ENCODE measurements around the gene TM6SF1. TPM values are rescaled to one million over a fixed set of nuclear protein-coding genes. Genes with fewer than 3 reads are reported as not detected.
"Not testable (repeated sequence)": the region's sequence is repeated elsewhere in the genome, so short reads cannot be mapped to it uniquely, and the experiment has no call there.

Gene TM6SF1
- polyA plus RNA-seq, 4 donors, result 1.5 to 2.7 (median 2.2) TPM

DNA sequence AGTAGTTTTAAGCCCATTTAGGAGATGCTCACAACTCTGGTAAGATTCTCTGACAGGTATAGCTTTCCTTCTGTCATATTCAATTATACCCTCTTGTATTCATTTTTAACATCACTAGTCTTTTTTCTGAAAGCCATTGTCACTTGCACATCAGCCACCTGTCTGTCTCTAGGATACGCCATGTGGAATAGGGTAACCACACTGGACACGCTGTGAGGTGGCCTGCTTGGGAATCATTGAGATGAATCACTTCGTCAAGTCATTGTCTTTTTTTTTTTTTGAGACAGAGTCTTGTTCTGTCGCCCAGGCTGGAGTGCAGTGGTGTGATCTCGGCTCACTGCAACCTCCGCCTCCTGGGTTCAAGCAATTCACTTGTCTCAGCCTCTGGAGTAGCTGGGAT, 7.4 kb downstream of the TM6SF1 start:
- DNase-seq (ENCODE audit: low read depth in 4 of 4, low spot score in 2 of 4), result no peak

- no peak for DNase-seq (ENCODE audit: low read depth in 4 of 4, low spot score in 2 of 4)
Measured at GRCh38 chr15:83115410-83115809, 8.0 kb downstream of the TM6SF1 start.

- DNase-seq (ENCODE audit: low read depth in 4 of 4, low spot score in 2 of 4), result no peak
Measured at GRCh38 chr15:83115831-83116565, 8.6 kb downstream of the TM6SF1 start.

GRCh38 chr15:83118291-83118827, 10.9 kb downstream of the TM6SF1 start:
- DNase-seq (ENCODE audit: low read depth in 4 of 4, low spot score in 2 of 4), result no peak

GRCh38 chr15:83118968-83119367, 11.5 kb downstream of the TM6SF1 start:
- DNase-seq (ENCODE audit: low read depth in 4 of 4, low spot score in 2 of 4), result no peak

DNA sequence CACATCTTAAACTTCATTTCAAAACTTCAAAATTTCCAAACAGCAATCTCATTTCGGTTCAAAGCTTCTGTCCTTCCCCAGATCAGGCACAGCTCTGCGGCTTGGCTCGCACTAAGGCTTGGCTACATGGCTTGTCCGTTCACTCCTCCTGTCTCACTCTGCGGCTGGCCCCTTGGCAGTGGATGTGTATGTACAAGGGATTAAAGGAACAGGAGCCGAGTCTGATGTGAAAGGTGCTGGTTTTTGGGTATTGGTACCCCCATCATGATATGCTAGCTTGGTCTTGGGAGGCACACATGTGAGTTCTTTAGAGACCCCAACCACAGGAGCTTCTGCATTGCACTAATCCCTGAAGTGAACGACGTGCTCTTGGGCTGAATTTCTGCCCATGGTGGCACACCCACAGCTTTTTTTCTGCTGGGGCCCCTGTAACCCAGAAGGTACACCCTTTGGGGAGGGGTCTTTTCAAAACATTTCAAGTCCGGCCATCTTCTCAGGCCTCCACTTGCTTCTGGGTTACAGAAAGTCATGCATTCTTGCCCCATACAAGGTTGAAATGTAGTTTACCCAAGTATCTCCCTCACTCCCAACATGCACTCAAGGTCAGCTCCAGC, 12.6 kb downstream of the TM6SF1 start:
- no peak for DNase-seq (ENCODE audit: low read depth in 4 of 4, low spot score in 2 of 4)

- DNase-seq (ENCODE audit: low read depth in 4 of 4, low spot score in 2 of 4), result no peak
Measured at GRCh38 chr15:83123529-83123928, 16.1 kb downstream of the TM6SF1 start.

- DNase-seq (ENCODE audit: low read depth in 4 of 4, low spot score in 2 of 4), result no peak
Measured at GRCh38 chr15:83127547-83128150, 20.2 kb downstream of the TM6SF1 start.

DNA sequence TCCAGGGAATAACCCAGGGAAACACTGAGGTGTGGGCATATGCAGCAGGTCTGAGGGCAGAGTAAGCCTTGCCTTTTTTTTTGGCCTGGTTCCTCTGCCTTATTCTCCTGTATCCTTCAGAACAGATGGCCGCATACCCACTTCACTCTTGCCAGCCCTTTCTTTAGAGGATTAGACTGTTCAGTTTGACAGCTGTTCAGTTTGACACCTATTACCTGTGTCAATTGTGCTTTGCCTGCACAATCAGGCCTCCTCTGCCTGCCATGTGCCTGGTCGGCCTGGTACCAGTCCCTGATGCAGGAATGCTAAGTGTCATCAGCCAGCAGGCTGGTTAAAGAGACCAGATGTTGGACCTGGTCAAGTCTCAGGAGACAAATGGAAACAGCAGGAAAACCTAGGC, 22.3 kb downstream of the TM6SF1 start:
- DNase-seq (ENCODE audit: low read depth in 4 of 4, low spot score in 2 of 4), result no peak

DNA sequence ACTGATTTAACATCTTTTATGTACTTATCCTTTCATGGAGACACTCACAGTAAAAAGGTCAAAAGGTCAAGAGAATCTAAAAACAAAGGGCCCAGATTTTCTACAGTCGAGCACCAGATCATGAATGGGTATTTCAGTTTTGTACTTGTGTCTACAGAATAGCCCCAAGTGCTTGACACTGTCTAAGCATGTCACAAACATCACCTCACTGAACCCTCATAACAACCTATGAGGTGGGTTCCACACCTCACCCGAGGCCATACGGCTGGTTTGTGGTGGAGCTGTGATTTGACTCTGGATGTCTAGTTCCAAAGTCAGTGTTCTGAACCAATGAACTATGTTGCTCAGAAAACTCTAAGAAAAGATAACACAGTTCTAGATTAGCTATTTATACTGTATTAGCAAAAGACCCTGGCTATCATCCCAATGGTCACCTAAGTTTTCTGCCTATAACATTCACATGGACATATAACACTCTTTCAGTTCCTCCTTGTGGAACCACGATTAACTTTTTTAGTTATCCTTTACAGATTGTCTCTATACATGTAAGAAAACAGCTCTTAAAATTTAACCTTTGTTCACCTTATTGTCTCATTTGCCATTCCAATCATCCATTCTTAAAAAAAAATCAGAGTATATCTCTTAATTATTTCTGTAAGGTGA, 25.5 kb downstream of the TM6SF1 start:
- DNase-seq (ENCODE audit: low read depth in 4 of 4, low spot score in 2 of 4), result no peak

DNA sequence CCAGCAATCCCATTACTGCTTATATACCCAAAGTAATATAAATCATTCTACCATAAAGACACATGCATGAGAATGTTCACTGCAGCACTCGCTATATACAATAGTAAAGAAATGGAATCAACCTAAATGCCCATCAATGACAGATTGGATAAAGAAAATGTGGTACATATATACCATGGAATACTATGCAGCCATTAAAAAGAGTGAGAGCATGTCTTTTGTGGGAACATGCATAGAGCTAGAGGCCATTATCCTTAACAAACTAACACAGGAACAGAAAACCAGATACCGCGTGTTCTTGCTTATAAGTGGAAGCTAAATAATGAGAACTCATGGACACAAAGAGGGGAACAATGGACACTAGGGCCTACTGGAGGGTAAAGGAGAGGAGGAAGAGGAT, 34.7 kb downstream of the TM6SF1 start:
- not testable (repeated sequence) for DNase-seq (ENCODE audit: low read depth in 4 of 4, low spot score in 2 of 4)

- no peak for DNase-seq (ENCODE audit: low read depth in 4 of 4, low spot score in 2 of 4)
Measured at GRCh38 chr15:83144771-83145170, 37.3 kb downstream of the TM6SF1 start.

- no peak for DNase-seq (ENCODE audit: low read depth in 4 of 4, low spot score in 2 of 4)
Measured at GRCh38 chr15:83153288-83153687, 45.8 kb downstream of the TM6SF1 start.

DNA sequence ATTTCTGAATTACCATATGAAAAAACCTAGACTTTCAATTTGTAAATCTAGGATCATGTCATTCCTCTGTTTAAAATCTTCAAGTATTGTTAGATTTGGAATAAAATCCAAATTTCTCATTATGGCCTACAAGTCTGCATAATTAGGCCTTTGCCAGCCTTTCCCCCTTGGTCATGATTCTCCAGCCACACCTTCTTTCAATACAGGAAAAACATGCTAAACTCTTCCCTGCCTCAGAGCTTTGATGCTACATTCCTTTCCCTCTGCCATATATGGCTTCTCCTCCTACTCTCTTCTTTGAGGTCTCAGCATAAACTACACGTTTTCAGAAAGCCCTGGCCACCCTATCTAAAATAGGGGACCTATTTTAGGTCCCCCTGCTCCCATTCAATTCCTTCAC, 48.5 kb downstream of the TM6SF1 start:
- DNase-seq (ENCODE audit: low read depth in 4 of 4, low spot score in 2 of 4), result no peak

DNA sequence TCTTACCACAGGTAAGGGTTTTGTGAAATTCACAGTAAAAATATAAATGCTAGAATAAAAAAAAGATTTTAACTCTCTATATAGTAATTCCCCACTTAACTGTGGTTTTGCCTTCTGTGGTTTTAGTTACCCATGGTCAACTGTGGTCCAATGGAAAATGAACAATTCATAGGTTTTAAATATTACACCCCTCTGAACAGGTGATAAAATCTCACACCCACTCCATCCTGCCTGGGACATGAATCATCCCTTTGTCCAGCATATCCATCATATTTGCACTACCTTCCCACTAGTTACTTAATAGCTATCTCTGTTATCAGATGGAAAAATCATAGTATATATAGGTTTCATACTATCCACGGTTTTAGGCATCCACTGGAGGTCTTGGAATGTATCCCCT, 50.9 kb downstream of the TM6SF1 start:
- DNase-seq (ENCODE audit: low read depth in 4 of 4, low spot score in 2 of 4), result no peak

DNA sequence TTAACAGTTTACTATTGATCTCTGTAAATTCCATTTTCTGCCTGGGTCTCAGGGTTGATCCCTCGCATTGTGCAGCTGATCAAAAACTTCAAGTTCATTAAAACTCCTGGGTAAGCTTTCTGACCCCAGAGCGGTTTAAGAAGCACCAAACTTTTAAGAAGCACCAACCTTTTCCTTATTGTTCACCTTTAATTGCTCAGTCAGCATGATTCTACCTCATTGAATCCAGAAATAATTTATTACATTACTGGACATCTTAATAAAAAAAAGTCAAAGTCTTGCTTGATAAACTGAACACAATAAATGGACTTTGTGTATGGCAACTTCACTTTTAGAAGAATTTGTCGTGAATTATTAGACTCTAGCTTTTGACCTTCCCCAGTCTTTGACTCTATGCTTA, 53.3 kb downstream of the TM6SF1 start:
- no peak for DNase-seq (ENCODE audit: low read depth in 4 of 4, low spot score in 2 of 4)

- DNase-seq (ENCODE audit: low read depth in 4 of 4, low spot score in 2 of 4), result no peak
Measured at GRCh38 chr15:83163032-83163431, 55.6 kb downstream of the TM6SF1 start.

GRCh38 chr15:83164111-83164770, 56.8 kb downstream of the TM6SF1 start:
- DNase-seq (ENCODE audit: low read depth in 4 of 4, low spot score in 2 of 4), result no peak

DNA sequence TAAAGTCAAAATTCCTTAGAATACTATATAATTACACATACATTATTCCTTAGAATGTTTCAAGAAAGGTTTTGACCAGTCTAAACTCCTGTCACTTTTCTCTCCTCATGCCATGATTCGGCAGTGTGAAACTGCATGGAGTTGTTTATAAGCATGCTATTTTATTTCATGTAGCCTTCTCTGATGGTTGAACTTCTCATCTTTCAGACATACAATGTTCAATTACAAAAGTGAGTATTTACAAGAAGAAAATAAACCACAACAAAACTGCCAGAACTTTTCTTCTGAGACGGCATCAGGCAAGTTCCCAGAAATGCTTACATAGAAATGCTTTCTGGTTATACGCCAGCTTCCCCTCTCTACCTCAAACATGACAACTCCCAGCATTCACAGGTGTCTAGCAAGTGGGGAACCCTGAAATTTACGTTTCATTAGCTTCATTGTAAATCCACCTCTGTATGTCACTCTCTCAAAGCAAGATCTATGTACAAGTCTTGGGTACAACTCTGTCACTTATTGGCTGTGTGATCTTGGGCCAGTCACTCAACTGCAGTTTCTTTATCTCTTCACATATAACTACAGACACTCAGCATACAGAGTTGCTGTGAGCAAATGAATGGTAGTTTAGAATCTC, 57.4 kb downstream of the TM6SF1 start:
- no peak for DNase-seq (ENCODE audit: low read depth in 4 of 4, low spot score in 2 of 4)

- DNase-seq (ENCODE audit: low read depth in 4 of 4, low spot score in 2 of 4), result no peak
Measured at GRCh38 chr15:83166218-83166617, 58.8 kb downstream of the TM6SF1 start.

All from left renal cortex interstitium (tissue), 4 donors.